Neuron (in vitro differentiated cells): Measurements from ENCODE around the gene SLC29A1.
A peak's percentile ranks its signal among the peaks of the same experiment; 100 is the strongest.

Source experiments
- H2AFZ ChIP-seq: one replicate; pipeline ENCODE4 v1.6.1; 2013; ENCODE audit warnings: low read depth, mild to moderate bottlenecking, inconsistent platforms, low read length, moderate library complexity
- H3K27me3 ChIP-seq: one replicate; pipeline ENCODE4 v1.6.1; 2013; ENCODE audit warnings: low read length; ENCODE audit not compliant: insufficient read depth
- H3K36me3 ChIP-seq: one replicate; pipeline ENCODE4 v1.6.1; 2013; ENCODE audit warnings: low read length; ENCODE audit not compliant: insufficient read depth
- H3K4me1 ChIP-seq: one replicate; pipeline ENCODE4 v1.6.1; 2013; ENCODE audit warnings: low read length; ENCODE audit not compliant: insufficient read depth
- H3K4me3 ChIP-seq: 2 replicates; pipeline ENCODE4 v1.5.1; 2013; ENCODE audit warnings: mild to moderate bottlenecking, low read length, moderate library complexity
- H3K9me3 ChIP-seq: one replicate; pipeline ENCODE4 v1.6.1; 2013; ENCODE audit warnings: low read length

Gene SLC29A1

GRCh38 chr6:44238687-44239350 is 15.4 kb downstream of the SLC29A1 start:
- H3K4me1 ChIP-seq, result peaks cover 14% of the 10 kb centered on the region
- H2AFZ ChIP-seq, result no peak overlapping the region
- H3K9me3 ChIP-seq, result no peaks in the 10 kb centered on the region
- H3K4me3 ChIP-seq, result no peak overlapping the region
- H3K27me3 ChIP-seq, result no peaks in the 10 kb centered on the region
- no peaks in the 10 kb centered on the region for H3K36me3 ChIP-seq

- Histone ChIP-seq H3K27me3 (no peaks in the 10 kb centered on the region), H3K4me3 (no peak overlapping the region), H3K36me3 (peaks cover 2% of the 10 kb centered on the region)
Observed at GRCh38 chr6:44243345-44243744, 19.9 kb downstream of the SLC29A1 start.

GRCh38 chr6:44245391-44245911 is 22.1 kb downstream of the SLC29A1 start:
- Histone ChIP-seq H3K4me3 (no peak overlapping the region), H3K36me3 (peaks cover 23% of the 10 kb centered on the region), H3K27me3 (no peaks in the 10 kb centered on the region), H3K9me3 (no peaks in the 10 kb centered on the region), H2AFZ (peak overlapping the region; percentile 90), H3K4me1 (peaks cover 25% of the 10 kb centered on the region)

More at GRCh38 chr6:44243345-44243744, 19.9 kb downstream of the SLC29A1 start:
- H2AFZ ChIP-seq, result no peak overlapping the region
- no peaks in the 10 kb centered on the region for H3K9me3 ChIP-seq
- H3K4me1 ChIP-seq, result peaks cover 10% of the 10 kb centered on the region

DNA sequence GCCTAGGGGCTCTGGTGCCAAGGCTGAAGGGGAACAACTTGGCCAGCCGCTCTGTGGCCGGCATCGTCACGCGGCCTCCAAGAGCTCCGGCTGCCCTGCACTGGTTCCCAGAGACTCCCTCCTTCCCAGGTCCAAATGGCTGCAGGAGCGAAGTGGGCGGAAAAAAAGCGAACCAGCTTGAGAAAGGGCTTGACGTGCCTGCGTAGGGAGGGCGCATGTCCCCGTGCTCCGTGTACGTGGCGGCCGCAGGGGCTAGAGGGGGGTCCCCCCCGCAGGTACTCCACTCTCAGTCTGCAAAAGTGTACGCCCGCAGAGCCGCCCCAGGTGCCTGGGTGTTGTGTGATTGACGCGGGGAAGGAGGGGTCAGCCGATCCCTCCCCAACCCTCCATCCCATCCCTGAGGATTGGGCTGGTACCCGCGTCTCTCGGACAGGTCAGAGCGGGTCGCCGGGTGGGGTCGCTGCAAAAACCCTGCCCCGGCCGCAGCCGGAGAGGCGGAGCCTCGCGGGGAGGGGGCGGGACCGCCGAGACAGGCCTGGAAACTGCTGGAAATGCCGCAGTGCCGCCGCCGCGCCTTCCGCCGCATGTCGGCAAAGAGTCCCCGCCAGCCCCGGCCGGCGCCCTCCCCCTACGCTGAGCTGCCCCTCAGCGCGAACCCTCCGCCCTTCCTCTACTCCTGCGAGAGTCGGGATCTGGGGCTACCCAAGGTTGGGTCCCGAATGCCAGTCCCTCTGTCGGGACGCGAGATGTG is 22.7 kb downstream of the SLC29A1 start:
- Histone ChIP-seq H3K9me3 (no peaks in the 10 kb centered on the region), H3K36me3 (peaks cover 29% of the 10 kb centered on the region), H3K4me1 (peaks cover 25% of the 10 kb centered on the region), H3K4me3 (peak overlapping the region; percentile 90), H2AFZ (peak overlapping the region; percentile 90), H3K27me3 (no peaks in the 10 kb centered on the region)

- no peaks in the 10 kb centered on the region for H3K27me3 ChIP-seq
- peaks cover 36% of the 10 kb centered on the region for H3K36me3 ChIP-seq
- peak within 1 kb of the TSS; percentile 90 for H2AFZ ChIP-seq
- H3K9me3 ChIP-seq, result no peaks in the 10 kb centered on the region
- peak within 1 kb of the TSS; percentile 90 for H3K4me3 ChIP-seq
- H3K4me1 ChIP-seq, result peaks cover 25% of the 10 kb centered on the region
Observed at GRCh38 chr6:44246663-44247337, 23.4 kb downstream of the SLC29A1 start, which contains the start of gene HSP90AB1. Gene HSP90AB1, plus strand, starts transcription at chr6:44247101. Its CDS starts 1,529 bp downstream, at chr6:44248630.

- peaks cover 25% of the 10 kb centered on the region for H3K4me1 ChIP-seq
- H3K27me3 ChIP-seq, result no peaks in the 10 kb centered on the region
- H3K4me3 ChIP-seq, result peak overlapping the region; percentile 90
- no peak overlapping the region for H2AFZ ChIP-seq
- no peaks in the 10 kb centered on the region for H3K9me3 ChIP-seq
- peaks cover 43% of the 10 kb centered on the region for H3K36me3 ChIP-seq
Observed at GRCh38 chr6:44247338-44248302, 24.2 kb downstream of the SLC29A1 start.

DNA sequence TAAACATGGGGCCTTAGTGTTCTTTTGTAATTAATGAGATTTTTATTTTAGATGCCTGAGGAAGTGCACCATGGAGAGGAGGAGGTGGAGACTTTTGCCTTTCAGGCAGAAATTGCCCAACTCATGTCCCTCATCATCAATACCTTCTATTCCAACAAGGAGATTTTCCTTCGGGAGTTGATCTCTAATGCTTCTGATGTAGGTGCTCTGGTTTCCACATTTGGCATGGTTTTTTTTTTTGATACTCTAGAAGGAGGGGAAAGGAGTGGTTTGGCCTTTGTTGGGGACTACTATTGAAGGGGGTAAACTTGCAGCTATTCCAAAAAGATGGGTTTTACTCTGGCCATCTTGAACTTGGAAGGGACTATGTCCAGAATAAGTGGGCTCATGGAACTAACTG is 25.2 kb downstream of the SLC29A1 start:
- Histone ChIP-seq H3K36me3 (peaks cover 53% of the 10 kb centered on the region), H2AFZ (no peak overlapping the region), H3K9me3 (no peaks in the 10 kb centered on the region), H3K4me1 (peaks cover 25% of the 10 kb centered on the region), H3K27me3 (no peaks in the 10 kb centered on the region), H3K4me3 (peak overlapping the region; percentile 90)

DNA sequence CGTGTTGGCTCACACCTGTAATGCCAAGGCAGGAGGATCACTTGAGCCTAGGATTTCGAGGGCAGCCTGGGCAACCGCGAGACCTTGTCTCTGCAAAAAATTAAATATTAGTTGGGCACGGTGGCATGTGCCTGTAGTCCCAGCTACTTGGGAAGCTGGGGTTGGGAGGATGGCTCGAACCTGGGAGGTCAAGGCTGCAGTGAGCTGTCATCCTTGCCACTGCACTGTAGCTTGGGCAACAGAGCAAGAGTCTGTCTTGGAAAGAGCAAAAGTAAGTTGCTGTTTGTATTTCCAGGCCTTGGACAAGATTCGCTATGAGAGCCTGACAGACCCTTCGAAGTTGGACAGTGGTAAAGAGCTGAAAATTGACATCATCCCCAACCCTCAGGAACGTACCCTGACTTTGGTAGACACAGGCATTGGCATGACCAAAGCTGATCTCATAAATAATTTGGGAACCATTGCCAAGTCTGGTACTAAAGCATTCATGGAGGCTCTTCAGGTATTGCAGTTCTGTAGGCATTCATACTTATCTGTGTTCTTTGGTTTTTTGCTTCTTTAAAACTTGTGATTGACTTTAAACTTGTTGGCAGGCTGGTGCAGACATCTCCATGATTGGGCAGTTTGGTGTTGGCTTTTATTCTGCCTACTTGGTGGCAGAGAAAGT is 25.8 kb downstream of the SLC29A1 start:
- H3K4me3 ChIP-seq, result peak overlapping the region; percentile 90
- no peak overlapping the region for H2AFZ ChIP-seq
- H3K4me1 ChIP-seq, result peaks cover 27% of the 10 kb centered on the region
- no peaks in the 10 kb centered on the region for H3K9me3 ChIP-seq
- H3K27me3 ChIP-seq, result no peaks in the 10 kb centered on the region
- H3K36me3 ChIP-seq, result peaks cover 59% of the 10 kb centered on the region

DNA sequence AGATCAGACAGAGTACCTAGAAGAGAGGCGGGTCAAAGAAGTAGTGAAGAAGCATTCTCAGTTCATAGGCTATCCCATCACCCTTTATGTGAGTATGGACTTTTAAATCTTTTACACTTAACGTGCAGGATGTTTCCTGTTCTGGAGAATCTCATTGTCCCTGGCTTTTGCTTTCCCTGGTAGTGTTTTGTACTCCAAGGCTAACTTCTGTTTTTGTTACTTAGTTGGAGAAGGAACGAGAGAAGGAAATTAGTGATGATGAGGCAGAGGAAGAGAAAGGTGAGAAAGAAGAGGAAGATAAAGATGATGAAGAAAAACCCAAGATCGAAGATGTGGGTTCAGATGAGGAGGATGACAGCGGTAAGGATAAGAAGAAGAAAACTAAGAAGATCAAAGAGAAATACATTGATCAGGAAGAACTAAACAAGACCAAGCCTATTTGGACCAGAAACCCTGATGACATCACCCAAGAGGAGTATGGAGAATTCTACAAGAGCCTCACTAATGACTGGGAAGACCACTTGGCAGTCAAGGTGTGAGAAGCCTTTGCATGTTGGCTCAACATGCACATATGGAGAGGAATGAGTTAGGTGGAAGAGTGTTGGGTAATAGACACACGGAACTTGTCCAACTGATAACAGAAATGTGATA is 26.8 kb downstream of the SLC29A1 start:
- H3K36me3 ChIP-seq, result peaks cover 69% of the 10 kb centered on the region
- no peaks in the 10 kb centered on the region for H3K27me3 ChIP-seq
- no peak overlapping the region for H2AFZ ChIP-seq
- H3K9me3 ChIP-seq, result no peaks in the 10 kb centered on the region
- no peak overlapping the region for H3K4me3 ChIP-seq
- peaks cover 29% of the 10 kb centered on the region for H3K4me1 ChIP-seq

DNA sequence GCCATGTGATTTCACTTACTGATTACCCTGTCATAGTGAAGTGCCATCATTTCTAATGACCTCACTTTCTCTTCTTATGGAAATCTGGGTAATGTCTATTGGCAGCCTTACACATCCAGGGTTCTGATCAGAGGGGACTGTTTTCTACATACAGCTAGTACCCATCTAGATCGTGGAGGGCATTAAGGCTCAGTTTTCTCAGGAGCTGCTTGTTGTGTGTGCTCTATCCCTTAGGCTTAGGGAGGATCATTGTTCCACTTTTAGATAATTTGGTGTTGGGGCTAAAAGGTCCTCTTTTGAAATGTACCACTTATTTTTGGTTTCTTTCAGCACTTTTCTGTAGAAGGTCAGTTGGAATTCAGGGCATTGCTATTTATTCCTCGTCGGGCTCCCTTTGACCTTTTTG is 27.3 kb downstream of the SLC29A1 start:
- H3K4me1 ChIP-seq, result peaks cover 29% of the 10 kb centered on the region
- H3K4me3 ChIP-seq, result no peak overlapping the region
- H3K36me3 ChIP-seq, result peaks cover 73% of the 10 kb centered on the region
- no peaks in the 10 kb centered on the region for H3K27me3 ChIP-seq
- H2AFZ ChIP-seq, result no peak overlapping the region
- H3K9me3 ChIP-seq, result no peaks in the 10 kb centered on the region

DNA sequence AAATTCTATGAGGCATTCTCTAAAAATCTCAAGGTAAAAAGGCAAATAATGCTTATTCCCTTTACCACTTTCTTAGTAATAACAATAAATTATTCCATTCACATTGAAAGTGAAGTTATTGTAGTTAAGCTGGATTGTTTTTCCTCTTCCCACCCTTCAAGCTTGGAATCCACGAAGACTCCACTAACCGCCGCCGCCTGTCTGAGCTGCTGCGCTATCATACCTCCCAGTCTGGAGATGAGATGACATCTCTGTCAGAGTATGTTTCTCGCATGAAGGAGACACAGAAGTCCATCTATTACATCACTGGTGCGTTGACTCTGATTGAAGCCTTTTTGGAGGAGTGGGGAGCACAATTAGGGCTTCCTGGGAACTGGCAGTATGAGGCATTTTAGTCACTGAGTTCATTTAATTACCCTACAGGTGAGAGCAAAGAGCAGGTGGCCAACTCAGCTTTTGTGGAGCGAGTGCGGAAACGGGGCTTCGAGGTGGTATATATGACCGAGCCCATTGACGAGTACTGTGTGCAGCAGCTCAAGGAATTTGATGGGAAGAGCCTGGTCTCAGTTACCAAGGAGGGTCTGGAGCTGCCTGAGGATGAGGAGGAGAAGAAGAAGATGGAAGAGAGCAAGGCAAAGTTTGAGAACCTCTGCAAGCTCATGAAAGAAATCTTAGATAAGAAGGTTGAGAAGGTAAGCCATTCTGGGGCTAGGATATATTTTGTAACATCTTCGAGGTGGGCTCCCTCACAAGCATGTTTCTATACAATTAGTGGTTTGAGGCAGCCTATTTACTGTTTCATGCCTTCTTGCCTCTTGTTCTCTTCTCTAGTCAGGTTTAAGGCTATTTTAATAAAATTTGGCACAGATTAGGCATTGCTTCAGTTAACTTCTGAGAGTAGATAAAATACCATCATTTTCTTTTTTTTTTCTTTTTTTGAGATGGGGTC is 28.5 kb downstream of the SLC29A1 start:
- Histone ChIP-seq H3K9me3 (no peaks in the 10 kb centered on the region), H3K4me3 (no peak overlapping the region), H3K4me1 (peaks cover 35% of the 10 kb centered on the region), H3K27me3 (no peaks in the 10 kb centered on the region), H2AFZ (no peak overlapping the region), H3K36me3 (peaks cover 77% of the 10 kb centered on the region)
